SK-N-SH treated with all-trans-retinoic acid at 6 μM for 48 hours (cell line): ENCODE measurements around the gene CSNK1G3.

Experiments used
- ATAC-seq: fragments of 200-7000 bp; cut with Tn5 transposase; 3 replicates; pipeline ENCODE4 v1.9.1; 2020; ENCODE audit warnings: mild to moderate bottlenecking, moderate library complexity
- ARNTL ChIP-seq: fragments of 450-650 bp; formaldehyde crosslinking; IDR thresholded peaks from 2 replicates; pipeline ENCODE4 v1.5.0; 2020; ENCODE audit warnings: low read depth, mild to moderate bottlenecking, moderate library complexity, borderline replicate concordance
- BACH2 ChIP-seq: fragments of 250-450 bp; sonication (Bioruptor Pico); IDR thresholded peaks from 2 replicates; pipeline ENCODE4 v1.9.0; 2021; ENCODE audit warnings: mild to moderate bottlenecking, borderline replicate concordance
- CSDC2 ChIP-seq: fragments of 250-450 bp; sonication (Bioruptor Pico); IDR thresholded peaks from 2 replicates; pipeline ENCODE4 v1.5.0; 2020; ENCODE audit warnings: mild to moderate bottlenecking, moderate library complexity
- ESRRG ChIP-seq: fragments of 250-450 bp; sonication (Bioruptor Pico); IDR thresholded peaks from 2 replicates; pipeline ENCODE4 v1.6.1; 2021; ENCODE audit warnings: mild to moderate bottlenecking
- GLIS3 ChIP-seq: fragments of 250-450 bp; sonication (Bioruptor Pico); IDR thresholded peaks from 2 replicates; pipeline ENCODE4 v1.5.0; 2020; ENCODE audit warnings: mild to moderate bottlenecking, moderate library complexity
- ISL1 ChIP-seq: fragments of 250-450 bp; sonication (Bioruptor Pico); IDR thresholded peaks from 2 replicates; pipeline ENCODE4 v2.1.2; 2022; ENCODE audit warnings: mild to moderate bottlenecking, moderate library complexity
- POU6F1 ChIP-seq: fragments of 250-450 bp; sonication (Bioruptor Pico); IDR thresholded peaks from 2 replicates; pipeline ENCODE4 v1.8.0; 2021; ENCODE audit warnings: low read depth, mild to moderate bottlenecking, moderate library complexity, borderline replicate concordance
- PPARA ChIP-seq: fragments of 250-450 bp; sonication (Bioruptor Pico); IDR thresholded peaks from 2 replicates; pipeline ENCODE4 v1.5.0; 2020; ENCODE audit warnings: mild to moderate bottlenecking, borderline replicate concordance
- RARB ChIP-seq: fragments of 250-450 bp; sonication (Bioruptor Pico); IDR thresholded peaks from 2 replicates; pipeline ENCODE4 v1.8.0; 2021; ENCODE audit warnings: mild to moderate bottlenecking, moderate library complexity
- SNAI2 ChIP-seq: fragments of 250-450 bp; sonication (Bioruptor Pico); IDR thresholded peaks from 2 replicates; pipeline ENCODE4 v1.5.0; 2020; ENCODE audit warnings: mild to moderate bottlenecking, moderate library complexity
- TCF4 ChIP-seq: fragments of 250-450 bp; sonication (Bioruptor Pico); IDR thresholded peaks from 2 replicates; pipeline ENCODE4 v1.8.0; 2021; ENCODE audit warnings: mild to moderate bottlenecking, moderate library complexity, borderline replicate concordance
- TOX ChIP-seq: fragments of 250-450 bp; sonication (Bioruptor Pico); IDR thresholded peaks from 2 replicates; pipeline ENCODE4 v1.8.0; 2021; ENCODE audit warnings: mild to moderate bottlenecking, moderate library complexity, borderline replicate concordance
- ZFP3 ChIP-seq: fragments of 250-450 bp; sonication (Bioruptor Pico); IDR thresholded peaks from 2 replicates; pipeline ENCODE4 v1.5.0; 2020; ENCODE audit warnings: mild to moderate bottlenecking, moderate library complexity
- ZFP30 ChIP-seq: fragments of 450-650 bp; formaldehyde crosslinking; IDR thresholded peaks from 2 replicates; pipeline ENCODE4 v1.5.0; 2022; ENCODE audit warnings: mild to moderate bottlenecking, moderate library complexity
- ZNF565 ChIP-seq: fragments of 450-650 bp; formaldehyde crosslinking; conservative IDR thresholded peaks from 2 replicates; pipeline ENCODE4 v1.5.0; 2020; ENCODE audit warnings: low read depth, mild to moderate bottlenecking, moderate library complexity
- ZNF70 ChIP-seq: fragments of 450-650 bp; formaldehyde crosslinking; IDR thresholded peaks from 2 replicates; pipeline ENCODE4 v1.5.0; 2020; ENCODE audit warnings: mild to moderate bottlenecking, moderate library complexity
- ZNF8 ChIP-seq: fragments of 450-650 bp; formaldehyde crosslinking; IDR thresholded peaks from 2 replicates; pipeline ENCODE4 v1.5.0; 2020; ENCODE audit warnings: mild to moderate bottlenecking, moderate library complexity
- TF ChIP-seq, protein P1 (sequence below): fragments of 250-450 bp; sonication (Bioruptor Pico); IDR thresholded peaks from 2 replicates; pipeline ENCODE4 v1.5.1; 2021; ENCODE audit warnings: mild to moderate bottlenecking, moderate library complexity
- TF ChIP-seq, protein P2 (sequence below): fragments of 250-450 bp; sonication (Bioruptor Pico); IDR thresholded peaks from 2 replicates; pipeline ENCODE4 v1.5.1; 2020; ENCODE audit warnings: low read depth, mild to moderate bottlenecking, moderate library complexity
- TF ChIP-seq, protein P3 (sequence below): fragments of 250-450 bp; sonication (Bioruptor Pico); IDR thresholded peaks from 2 replicates; pipeline ENCODE4 v1.5.0; 2020; ENCODE audit warnings: mild to moderate bottlenecking, moderate library complexity

The CSNK1G3 gene

DNA sequence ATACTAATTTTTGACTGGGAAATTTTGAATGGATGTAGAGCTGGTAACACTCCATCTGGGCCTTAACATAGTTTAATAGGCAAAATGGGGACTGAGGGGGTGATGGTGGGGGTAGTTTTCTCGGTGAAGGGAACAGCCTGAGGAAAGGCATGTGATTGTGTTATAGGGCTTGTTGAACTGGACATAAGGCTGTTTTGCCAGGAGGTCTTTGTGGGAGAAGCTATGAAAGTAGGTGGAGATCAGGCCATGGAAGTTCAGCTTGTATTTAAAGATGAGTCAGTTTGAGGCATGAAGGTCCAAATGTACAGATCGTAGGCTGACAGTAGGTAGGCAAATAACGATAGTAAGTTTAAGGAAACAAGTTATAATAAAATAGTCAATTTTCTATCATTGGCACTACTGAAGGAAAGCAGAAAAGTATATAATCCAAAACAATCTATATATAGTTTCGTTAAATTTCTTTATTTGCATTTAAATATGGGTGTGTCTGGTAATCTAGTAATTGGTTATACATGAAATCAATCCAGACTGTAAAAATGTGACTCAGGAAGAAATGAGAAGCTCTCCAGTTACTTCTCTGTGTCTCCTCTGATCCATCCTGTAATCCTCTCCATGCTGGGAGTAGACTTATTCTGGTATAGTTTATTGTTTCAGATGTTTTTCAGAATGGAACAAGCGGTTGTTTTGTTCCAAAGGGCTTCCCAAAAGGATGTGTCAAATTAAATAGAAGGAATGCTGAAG, 2.8 kb downstream of the CSNK1G3 start (continued):
- TF ChIP-seq POU6F1 (no peak), ZFP30 (CRISPR knock-in tag) (no peak), RARB (CRISPR knock-in tag) (no peak), ZNF70 (no peak), BACH2 (CRISPR knock-in tag) (no peak), ISL1 (CRISPR knock-in tag) (no peak), SNAI2 (CRISPR knock-in tag) (no peak), PPARA (no peak)
- TF ChIP-seq, protein P1, sequence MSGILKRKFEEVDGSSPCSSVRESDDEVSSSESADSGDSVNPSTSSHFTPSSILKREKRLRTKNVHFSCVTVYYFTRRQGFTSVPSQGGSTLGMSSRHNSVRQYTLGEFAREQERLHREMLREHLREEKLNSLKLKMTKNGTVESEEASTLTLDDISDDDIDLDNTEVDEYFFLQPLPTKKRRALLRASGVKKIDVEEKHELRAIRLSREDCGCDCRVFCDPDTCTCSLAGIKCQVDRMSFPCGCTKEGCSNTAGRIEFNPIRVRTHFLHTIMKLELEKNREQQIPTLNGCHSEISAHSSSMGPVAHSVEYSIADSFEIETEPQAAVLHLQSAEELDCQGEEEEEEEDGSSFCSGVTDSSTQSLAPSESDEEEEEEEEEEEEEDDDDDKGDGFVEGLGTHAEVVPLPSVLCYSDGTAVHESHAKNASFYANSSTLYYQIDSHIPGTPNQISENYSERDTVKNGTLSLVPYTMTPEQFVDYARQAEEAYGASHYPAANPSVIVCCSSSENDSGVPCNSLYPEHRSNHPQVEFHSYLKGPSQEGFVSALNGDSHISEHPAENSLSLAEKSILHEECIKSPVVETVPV (CRISPR knock-in tag) = no peak
- TF ChIP-seq, protein P2, sequence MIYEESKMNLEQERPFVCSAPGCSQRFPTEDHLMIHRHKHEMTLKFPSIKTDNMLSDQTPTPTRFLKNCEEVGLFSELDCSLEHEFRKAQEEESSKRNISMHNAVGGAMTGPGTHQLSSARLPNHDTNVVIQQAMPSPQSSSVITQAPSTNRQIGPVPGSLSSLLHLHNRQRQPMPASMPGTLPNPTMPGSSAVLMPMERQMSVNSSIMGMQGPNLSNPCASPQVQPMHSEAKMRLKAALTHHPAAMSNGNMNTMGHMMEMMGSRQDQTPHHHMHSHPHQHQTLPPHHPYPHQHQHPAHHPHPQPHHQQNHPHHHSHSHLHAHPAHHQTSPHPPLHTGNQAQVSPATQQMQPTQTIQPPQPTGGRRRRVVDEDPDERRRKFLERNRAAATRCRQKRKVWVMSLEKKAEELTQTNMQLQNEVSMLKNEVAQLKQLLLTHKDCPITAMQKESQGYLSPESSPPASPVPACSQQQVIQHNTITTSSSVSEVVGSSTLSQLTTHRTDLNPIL (CRISPR knock-in tag) = no peak

GRCh38 chr5:123515904-123516303, 3.9 kb downstream of the CSNK1G3 start:
- ATAC-seq = no peak
- TF ChIP-seq ZNF565 (CRISPR knock-in tag) (no peak), GLIS3 (CRISPR knock-in tag) (no peak), TCF4 (no peak)

GRCh38 chr5:123517476-123517875, 5.5 kb downstream of the CSNK1G3 start:
- ATAC-seq = no peak
- TF ChIP-seq ZFP3 = no peak
- TF ChIP-seq ZNF565 (CRISPR knock-in tag) = no peak
- no peak for TF ChIP-seq CSDC2
- no peak for TF ChIP-seq ARNTL (CRISPR knock-in tag)
- no peak for TF ChIP-seq ZFP30 (CRISPR knock-in tag)
- no peak for TF ChIP-seq RARB (CRISPR knock-in tag)
- TF ChIP-seq ESRRG (CRISPR knock-in tag) = no peak
- TF ChIP-seq, protein P1 (CRISPR knock-in tag) = no peak
- TF ChIP-seq, protein P2 (CRISPR knock-in tag) = no peak
- no peak for TF ChIP-seq ZNF8 (CRISPR knock-in tag)
- no peak for TF ChIP-seq TCF4
- TF ChIP-seq, protein P3, sequence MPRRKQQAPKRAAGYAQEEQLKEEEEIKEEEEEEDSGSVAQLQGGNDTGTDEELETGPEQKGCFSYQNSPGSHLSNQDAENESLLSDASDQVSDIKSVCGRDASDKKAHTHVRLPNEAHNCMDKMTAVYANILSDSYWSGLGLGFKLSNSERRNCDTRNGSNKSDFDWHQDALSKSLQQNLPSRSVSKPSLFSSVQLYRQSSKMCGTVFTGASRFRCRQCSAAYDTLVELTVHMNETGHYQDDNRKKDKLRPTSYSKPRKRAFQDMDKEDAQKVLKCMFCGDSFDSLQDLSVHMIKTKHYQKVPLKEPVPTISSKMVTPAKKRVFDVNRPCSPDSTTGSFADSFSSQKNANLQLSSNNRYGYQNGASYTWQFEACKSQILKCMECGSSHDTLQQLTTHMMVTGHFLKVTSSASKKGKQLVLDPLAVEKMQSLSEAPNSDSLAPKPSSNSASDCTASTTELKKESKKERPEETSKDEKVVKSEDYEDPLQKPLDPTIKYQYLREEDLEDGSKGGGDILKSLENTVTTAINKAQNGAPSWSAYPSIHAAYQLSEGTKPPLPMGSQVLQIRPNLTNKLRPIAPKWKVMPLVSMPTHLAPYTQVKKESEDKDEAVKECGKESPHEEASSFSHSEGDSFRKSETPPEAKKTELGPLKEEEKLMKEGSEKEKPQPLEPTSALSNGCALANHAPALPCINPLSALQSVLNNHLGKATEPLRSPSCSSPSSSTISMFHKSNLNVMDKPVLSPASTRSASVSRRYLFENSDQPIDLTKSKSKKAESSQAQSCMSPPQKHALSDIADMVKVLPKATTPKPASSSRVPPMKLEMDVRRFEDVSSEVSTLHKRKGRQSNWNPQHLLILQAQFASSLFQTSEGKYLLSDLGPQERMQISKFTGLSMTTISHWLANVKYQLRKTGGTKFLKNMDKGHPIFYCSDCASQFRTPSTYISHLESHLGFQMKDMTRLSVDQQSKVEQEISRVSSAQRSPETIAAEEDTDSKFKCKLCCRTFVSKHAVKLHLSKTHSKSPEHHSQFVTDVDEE (CRISPR knock-in tag) = no peak
- no peak for TF ChIP-seq POU6F1
- no peak for TF ChIP-seq SNAI2 (CRISPR knock-in tag)
- no peak for TF ChIP-seq PPARA
- no peak for TF ChIP-seq TOX (CRISPR knock-in tag)
- TF ChIP-seq, all 23 proteins: peak for 0
